Sciatic nerve (tissue), 2 donors: Measurements from ENCODE around the gene CDK5RAP3. TPM values are rescaled to one million over a fixed set of nuclear protein-coding genes. Genes with fewer than 3 reads are reported as not detected.
"Not testable (repeated sequence)": the region's sequence is repeated elsewhere in the genome, so short reads cannot be mapped to it uniquely, and the experiment has no call there.

Source experiments
- ATAC-seq: fragments of 200-7000 bp; cut with Tn5 transposase; one replicate; pipeline ENCODE4 v1.9.1; 2020; ENCODE audit warnings: mild to moderate bottlenecking, moderate library complexity
- DNase-seq: peaks from one replicate; pipeline ENCODE4 v3.0.0-alpha.2; 2020; ENCODE audit warnings: low spot score
- intact Hi-C: fragments of 100-400 bp; cut with DNase I; formaldehyde crosslinking; loops from one replicate; pipeline ENCODE4 v1.14.2; 2022
- total RNA-seq: library from RNA; stranded (reverse); fragmentation: NEBNext Ultra II Directional; extraction: Animal tissue kit (Norgen Biotek cat#: 25700); gene quantifications from one replicate; pipeline ENCODE4 v1.2.1, GENCODE V29; 2021
- donor health status: DM: no; HTN: no; CAD: no.
- donor health status: DM: no; HTN: no; CAD: no.

Gene CDK5RAP3
- total RNA-seq, 1 donor from 2014 or later = 187 TPM

GRCh38 chr17:48011405-48012150, 40.7 kb downstream of the CDK5RAP3 start:
- peak; percentile 51 for ATAC-seq
- intact Hi-C loops = loop anchor here (10.0 kb wide), 1 partner anchor 167 kb away; the partner anchor contains the start of gene SCRN2
- DNase-seq = no peak

DNA sequence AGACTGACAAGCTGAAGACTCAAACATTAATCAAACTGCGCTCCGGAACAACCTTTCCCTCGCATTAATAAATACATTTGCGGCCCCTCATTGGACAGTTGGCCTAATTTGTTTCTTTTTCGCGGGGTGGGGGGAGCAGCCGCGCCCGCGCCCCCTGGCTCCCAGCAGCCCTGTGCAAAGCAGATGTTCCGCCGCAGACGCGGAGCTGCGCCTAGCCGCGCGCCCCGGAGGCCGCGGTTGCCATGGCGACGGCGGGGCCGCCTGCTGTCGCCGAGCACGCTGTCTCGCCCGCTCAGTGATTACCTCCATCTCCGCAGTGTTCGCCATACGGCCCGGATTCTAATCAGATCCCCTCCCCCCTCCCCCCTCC, 41.2 kb downstream of the CDK5RAP3 start:
- ATAC-seq (peak; percentile 74), DNase-seq (no peak)
- intact Hi-C loops = loop anchor here (10.0 kb wide), 1 partner anchor 167 kb away; the partner anchor contains the start of gene SCRN2

- no peak for ATAC-seq
- intact Hi-C loops = loop anchor here (10.0 kb wide), 1 partner anchor 168 kb away; the partner anchor contains the start of gene SCRN2
- DNase-seq = no peak
Measured at GRCh38 chr17:48012654-48013053, 41.7 kb downstream of the CDK5RAP3 start.

- no peak for DNase-seq
- intact Hi-C loops = loop anchor here (10.0 kb wide), 1 partner anchor 169 kb away; the partner anchor contains the start of gene SCRN2
- no peak for ATAC-seq
Measured at GRCh38 chr17:48013876-48014594, 43.1 kb downstream of the CDK5RAP3 start.

GRCh38 chr17:48014595-48015111, 43.7 kb downstream of the CDK5RAP3 start:
- intact Hi-C loops = loop anchor here (5.0 to 10.0 kb wide), 2 partner anchors 32 to 170 kb away; partner anchors contain the start of gene SCRN2
- DNase-seq = no peak
- ATAC-seq = no peak

DNA sequence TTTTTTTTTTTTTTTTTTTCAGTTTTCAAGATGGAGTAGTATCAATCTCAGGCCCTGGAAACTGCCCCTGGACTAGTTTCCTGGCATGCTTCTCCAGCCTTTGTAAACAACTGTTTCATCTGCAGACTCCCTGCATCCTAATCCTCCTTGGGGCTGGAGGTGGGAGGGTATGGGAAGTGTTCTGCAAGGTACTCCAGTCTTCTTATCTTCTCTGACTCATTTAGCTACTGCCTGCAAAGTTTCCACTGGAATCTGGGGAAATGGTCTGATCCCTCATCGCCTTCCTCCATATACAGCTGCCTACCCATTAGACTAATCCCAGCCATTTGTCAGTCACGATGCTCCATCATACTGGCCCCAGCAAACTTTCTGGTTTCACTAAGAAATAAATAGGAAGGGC, 45.2 kb downstream of the CDK5RAP3 start:
- no peak for ATAC-seq
- intact Hi-C loops = loop anchor here (5.0 to 10.0 kb wide), 2 partner anchors 34 to 171 kb away; partner anchors contain the start of gene SCRN2

DNA sequence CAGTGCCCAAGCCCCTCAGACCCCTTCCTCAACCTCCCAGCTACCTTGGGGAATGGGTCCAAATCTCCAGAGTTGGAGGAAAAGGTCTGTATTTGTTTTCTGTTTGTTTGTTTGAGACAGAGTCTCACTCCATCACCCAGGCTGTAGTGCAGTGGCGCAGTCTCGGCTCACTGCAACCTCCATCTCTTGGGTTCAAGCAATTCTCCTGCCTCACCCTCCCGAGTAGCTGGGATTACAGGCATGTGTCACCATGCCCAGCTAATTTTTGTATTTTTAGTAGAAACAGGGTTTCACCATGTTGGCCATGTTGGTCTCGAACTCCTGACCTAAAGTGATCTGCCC, 46.9 kb downstream of the CDK5RAP3 start:
- DNase-seq, ATAC-seq: not testable (repeated sequence)
- intact Hi-C loops = loop anchor here (5.0 to 10.0 kb wide), 2 partner anchors 35 to 173 kb away; partner anchors contain the start of gene SCRN2

More for the DNA sequence above, 45.2 kb downstream of the CDK5RAP3 start:
- DNase-seq = no peak

- intact Hi-C loops = no loop called here
- ATAC-seq (no peak), DNase-seq (no peak)
Measured at GRCh38 chr17:48021934-48022333, 51.0 kb downstream of the CDK5RAP3 start.

GRCh38 chr17:48022901-48023300, 52.0 kb downstream of the CDK5RAP3 start:
- DNase-seq = no peak
- ATAC-seq = no peak
- intact Hi-C loops = no loop called here

- intact Hi-C loops = loop anchor here (2.0 kb wide), 2 partner anchors 49 to 107 kb away; no protein-coding TSS in a partner anchor
- DNase-seq = peak; percentile 89
- peak; percentile 14 for ATAC-seq
Measured at GRCh38 chr17:48023400-48024148, 52.7 kb downstream of the CDK5RAP3 start.

DNA sequence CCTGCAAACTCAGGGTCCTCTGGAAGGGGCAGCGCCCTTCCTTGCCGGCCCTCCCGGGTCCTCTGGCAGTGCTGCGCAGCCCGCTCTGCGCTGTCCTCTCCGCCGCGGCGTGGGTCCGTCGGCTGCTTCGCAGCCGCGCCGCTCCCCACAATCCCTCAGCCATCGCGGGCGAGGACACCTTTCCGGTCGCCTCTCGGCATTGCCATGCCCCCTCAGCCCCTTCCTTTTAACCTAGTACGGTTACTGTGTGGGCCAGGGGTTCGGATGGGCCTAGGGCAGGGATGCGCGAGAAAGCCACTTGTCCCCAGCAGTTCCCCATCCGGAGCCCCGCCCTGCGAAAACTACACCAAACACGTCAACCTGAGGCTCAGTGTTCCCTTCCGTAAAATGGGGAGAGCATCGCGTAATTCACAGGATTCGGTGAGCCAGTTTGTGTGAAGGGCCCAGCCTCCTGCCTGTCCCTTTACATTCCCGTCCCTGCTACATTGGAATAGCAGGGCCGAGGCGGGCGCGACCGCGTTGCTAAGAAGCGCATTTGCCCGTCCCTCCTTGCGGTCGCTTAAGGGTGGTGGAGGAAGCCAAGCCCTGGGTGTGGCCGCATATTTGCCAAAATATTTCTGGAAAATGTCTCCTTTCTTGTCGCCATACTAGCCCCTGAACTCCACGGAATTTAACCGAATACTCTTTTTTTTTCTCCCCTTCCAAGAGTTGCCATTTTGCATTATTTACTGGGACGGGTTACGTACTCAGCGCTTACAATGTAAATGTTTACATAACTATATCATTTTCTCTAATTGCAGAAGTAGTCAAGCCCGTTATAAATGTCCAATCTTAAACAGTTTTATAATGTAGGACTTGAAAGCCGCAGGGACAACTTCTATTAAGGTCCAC, 53.5 kb downstream of the CDK5RAP3 start:
- DNase-seq (peak; percentile 80), ATAC-seq (peak; percentile 11)
- intact Hi-C loops = loop anchor here (2.0 kb wide), 2 partner anchors 48 to 106 kb away; no protein-coding TSS in a partner anchor

DNA sequence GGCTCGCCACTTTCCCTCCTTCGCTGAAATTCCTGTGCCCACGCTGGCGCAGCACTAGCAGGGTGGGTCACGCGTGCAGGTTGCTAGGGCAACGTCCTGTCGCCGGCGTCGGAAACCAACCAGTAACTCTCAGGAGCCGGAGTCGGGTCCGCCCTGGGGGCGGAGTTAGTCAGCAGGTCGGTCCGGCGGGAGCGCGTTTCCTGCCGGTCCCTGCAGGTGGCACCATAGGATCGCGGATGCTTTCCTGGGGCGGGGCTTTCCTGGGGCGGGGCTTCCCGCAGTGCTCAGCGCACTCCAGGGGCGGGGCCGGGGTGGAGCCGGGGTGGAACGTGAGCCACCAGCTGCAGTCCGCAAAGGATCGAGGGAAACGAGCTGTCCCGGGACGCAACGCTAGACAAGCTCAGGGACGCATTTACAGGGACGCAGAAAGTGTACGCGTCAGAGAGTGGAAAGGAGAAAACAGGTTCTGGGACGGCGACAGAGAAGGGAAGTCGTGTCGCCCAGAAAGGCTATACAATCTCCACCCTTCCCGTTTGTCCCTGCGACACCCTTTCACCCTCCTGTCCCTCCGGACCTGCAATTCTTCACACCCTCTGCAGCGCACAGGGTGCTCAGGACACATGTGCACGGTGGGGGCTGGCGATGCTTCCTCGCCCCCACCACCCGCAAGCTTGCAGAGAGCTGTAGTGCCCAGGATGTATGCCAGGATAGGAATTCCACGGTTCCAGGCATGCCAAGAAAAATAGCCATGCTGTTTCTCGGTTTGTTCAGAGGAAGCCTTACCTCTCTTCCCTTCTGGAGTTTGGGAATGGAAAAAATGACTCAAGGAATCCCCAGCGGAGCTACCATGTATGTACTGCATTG, 54.4 kb downstream of the CDK5RAP3 start:
- peak; percentile 99 for DNase-seq
- ATAC-seq = peak; percentile 93
- intact Hi-C loops = loop anchor here (2.0 kb wide), 2 partner anchors 48 to 106 kb away; no protein-coding TSS in a partner anchor

DNA sequence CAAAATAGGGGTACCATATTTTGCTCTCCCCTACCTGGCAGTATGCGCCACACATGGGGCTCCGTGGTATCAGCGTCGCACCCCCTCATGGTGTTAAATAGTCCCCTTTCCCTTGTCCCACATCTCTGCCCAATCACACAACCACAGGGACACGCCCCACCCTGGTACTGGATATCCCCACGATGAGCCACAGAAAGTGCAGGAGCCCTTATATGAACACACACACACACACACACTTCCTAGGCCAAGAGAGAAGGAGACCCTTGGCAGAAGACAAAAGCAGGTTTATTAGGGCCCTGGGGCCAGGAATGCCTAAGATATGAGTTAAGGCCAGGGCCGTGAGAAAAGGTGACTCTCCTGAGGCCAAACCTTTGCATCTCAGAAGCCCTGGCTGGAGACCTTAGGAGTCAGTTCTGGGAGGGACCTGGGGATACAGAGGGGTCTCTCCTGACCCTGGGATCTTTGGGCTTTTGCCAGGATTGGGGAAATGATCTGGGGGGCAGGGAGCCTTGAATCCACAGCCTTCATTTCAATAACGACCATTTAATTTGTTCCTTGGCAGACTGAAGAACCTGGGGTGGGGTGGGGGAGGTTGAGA, 55.1 kb downstream of the CDK5RAP3 start:
- intact Hi-C loops = loop anchor here (2.0 kb wide), 2 partner anchors 47 to 105 kb away; no protein-coding TSS in a partner anchor
- ATAC-seq (peak; percentile 0), DNase-seq (peak; percentile 69)

DNA sequence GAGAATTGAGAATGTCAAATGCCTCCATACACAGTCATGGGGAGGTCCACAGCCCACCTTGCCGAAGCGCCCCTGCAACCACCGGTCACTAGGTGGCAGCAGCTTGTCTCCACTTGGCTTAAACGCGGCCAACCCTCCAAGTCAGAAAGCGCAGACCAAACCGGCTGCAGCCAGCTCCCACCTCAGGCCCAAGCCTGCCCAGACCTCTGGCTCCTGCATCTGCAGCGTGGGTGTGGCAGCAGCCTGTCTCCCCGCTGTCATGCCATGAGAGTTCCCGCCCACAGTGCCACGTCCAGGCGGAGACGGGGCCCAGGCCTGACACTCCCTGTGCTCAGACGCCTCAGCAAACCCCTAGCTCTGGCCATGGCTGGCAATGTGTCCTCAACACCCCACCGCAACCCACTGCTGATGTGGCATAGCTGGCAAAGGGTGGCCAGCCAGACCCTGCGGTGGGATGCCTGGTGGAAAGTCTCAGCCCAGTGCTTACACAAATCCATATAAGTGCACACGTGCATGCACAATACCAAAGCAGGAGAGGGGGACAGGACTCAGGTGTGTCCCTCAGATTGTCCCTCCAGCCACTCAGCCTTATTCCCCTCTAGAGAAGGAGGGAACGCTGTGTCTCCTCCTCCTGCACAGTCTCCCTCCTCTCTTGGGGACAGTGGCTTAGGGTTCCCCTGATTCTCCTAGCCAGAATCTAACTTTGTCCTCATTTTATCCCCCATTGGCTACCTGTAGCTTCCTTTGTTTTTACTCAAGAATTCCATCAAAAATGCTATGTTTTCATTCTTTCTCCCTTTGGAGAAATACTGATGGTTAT, 55.8 kb downstream of the CDK5RAP3 start:
- peak; percentile 77 for ATAC-seq

DNA sequence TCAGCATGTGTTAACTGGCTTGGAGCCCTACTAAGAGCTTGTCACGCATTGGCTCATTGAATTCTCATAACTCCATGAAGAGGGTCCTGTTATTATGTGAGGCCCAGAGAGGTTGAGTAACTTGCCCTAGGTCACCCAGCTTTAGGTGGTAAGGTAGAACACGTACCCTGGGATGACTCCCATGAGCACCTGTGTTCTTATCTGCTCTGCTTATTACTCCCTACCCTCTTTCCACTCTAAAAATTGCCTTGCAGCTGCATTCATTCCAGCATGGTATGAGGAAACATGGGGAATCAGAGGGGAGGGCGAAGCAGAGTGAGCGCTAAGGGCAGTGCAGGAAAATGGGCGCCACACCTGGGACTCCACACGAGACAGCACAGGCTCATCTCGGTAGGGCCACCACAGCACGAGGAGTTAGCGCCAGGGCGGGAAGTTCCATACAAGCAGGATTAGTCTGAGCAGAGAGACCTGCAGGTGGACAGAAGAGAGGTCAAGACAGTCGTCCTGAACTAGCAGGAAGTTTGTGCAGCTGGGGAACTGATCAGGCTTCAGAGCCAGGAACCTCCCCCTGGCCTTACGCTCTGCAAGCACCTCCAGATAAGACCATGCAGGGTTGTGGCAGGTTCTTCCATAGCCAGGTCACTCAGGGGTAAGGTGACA, 56.5 kb downstream of the CDK5RAP3 start:
- DNase-seq (no peak), ATAC-seq (no peak)
- intact Hi-C loops = no loop called here

More for the DNA sequence above, 55.8 kb downstream of the CDK5RAP3 start:
- DNase-seq = peak; percentile 92
- intact Hi-C loops = no loop called here
